Left lung (tissue), 10 donors: Measurements from ENCODE around the gene SNRPA1. TPM values are rescaled to one million over a fixed set of nuclear protein-coding genes. Genes with fewer than 3 reads are reported as not detected.
"Not testable (repeated sequence)": the region's sequence is repeated elsewhere in the genome, so short reads cannot be mapped to it uniquely, and the experiment has no call there.

Experiments
- ATAC-seq: fragments of 200-7000 bp; cut with Tn5 transposase; one replicate; pipeline ENCODE4 v1.9.1; 2020; ENCODE audit warnings: moderate library complexity
- DNase-seq, 4 donors: peaks; one replicate each; pipeline ENCODE4 v3.0.0-alpha.2; 2013 to 2020
- H3K27ac ChIP-seq, 2 donors: fragments of 200-600 bp; sonication (generic) in 1 of 2; one replicate each; pipeline versions ENCODE4 v1.5.0 to v1.8.0; 2020 to 2021
- H3K27me3 ChIP-seq, 2 donors: fragments of 200-600 bp; sonication (generic) in 1 of 2; one replicate each; pipeline versions ENCODE4 v1.5.0 to v1.8.0; 2020 to 2021
- H3K36me3 ChIP-seq, 2 donors: fragments of 200-600 bp; sonication (generic) in 1 of 2; one replicate each; pipeline versions ENCODE4 v1.5.0 to v1.8.0; 2020 to 2021
- H3K4me1 ChIP-seq, 2 donors: fragments of 200-600 bp; one replicate each; pipeline ENCODE4 v1.8.0; 2021
- H3K4me3 ChIP-seq, 2 donors: fragments of 200-600 bp; sonication (generic) in 1 of 2; one replicate each; pipeline versions ENCODE4 v1.5.0 to v1.8.0; 2020 to 2021; ENCODE audit warnings: mild to moderate bottlenecking in 1 of 2
- H3K9me3 ChIP-seq, 2 donors: fragments of 200-600 bp; sonication (generic) in 1 of 2; one replicate each; pipeline versions ENCODE4 v1.5.0 to v1.8.0; 2020 to 2021
- CTCF ChIP-seq, 2 donors: fragments of 200-600 bp; sonication (generic) in 1 of 2; IDR thresholded peaks; one replicate each; pipeline versions ENCODE4 v1.5.0 to v1.8.0; 2021; ENCODE audit warnings: antibody characterized with exemption in 2 of 2
- intact Hi-C, 2 donors: fragments of 100-400 bp; cut with DNase I; formaldehyde crosslinking; loops; one replicate each; pipeline versions ENCODE4 v1.11.2 to v1.14.2; 2022
- polyA plus RNA-seq, 6 donors: library from polyadenylated mRNA; unstranded; fragments of 120-200 nt; gene quantifications; one replicate each; pipeline ENCODE4 v1.2.1, GENCODE V29; 2013; ENCODE audit not compliant: insufficient read length in 6 of 6
- total RNA-seq, 2 donors: library from RNA; stranded (reverse); fragmentation: NEBNext Ultra II Directional; extraction: Animal tissue kit (Norgen Biotek cat#: 25700); gene quantifications; one replicate each; pipeline ENCODE4 v1.2.1, GENCODE V29; 2021
- donor health status: DM: no; HTN: yes; CAD: no.
- donor health status: DM: no; HTN: no; CAD: no.

Gene SNRPA1
- total and polyA plus RNA-seq, 8 donors: 34.4 to 74.2 (median 61.8) TPM

- Histone ChIP-seq H3K4me1 (no peaks in the 10 kb centered on the region), H3K36me3 (no peaks in the 10 kb centered on the region), H3K27me3 (no peaks in the 10 kb centered on the region), H3K4me3 (no peak overlapping the region), H3K9me3 (peaks cover 0 to 13% of the 10 kb centered on the region in 2 donors), H3K27ac (no peak overlapping the region)
- DNase-seq: no peak
- ATAC-seq: no peak
- TF ChIP-seq CTCF (IDR thresholded peaks at IDR 0.05): no peak
- intact Hi-C loops: no loop called here
Measured at GRCh38 chr15:101337976-101338375, 42.9 kb upstream of the SNRPA1 start.

GRCh38 chr15:101333907-101334789, 39.1 kb upstream of the SNRPA1 start:
- ATAC-seq, H3K4me3 ChIP-seq, DNase-seq, intact Hi-C loops, H3K36me3 ChIP-seq, H3K4me1 ChIP-seq, H3K27me3 ChIP-seq: not testable (repeated sequence)
- H3K27ac ChIP-seq: peak overlapping the region in 1 of 2 donors; percentile 65
- peaks cover 0 to 13% of the 10 kb centered on the region in 2 donors for H3K9me3 ChIP-seq

- Histone ChIP-seq H3K36me3 (no peaks in the 10 kb centered on the region), H3K27me3 (peaks cover 0 to 14% of the 10 kb centered on the region in 2 donors), H3K4me3 (no peak overlapping the region), H3K9me3 (peaks cover 0 to 13% of the 10 kb centered on the region in 2 donors), H3K4me1 (no peaks in the 10 kb centered on the region), H3K27ac (no peak overlapping the region)
- ATAC-seq (no peak), DNase-seq (no peak)
- TF ChIP-seq CTCF (IDR thresholded peaks at IDR 0.05): no peak
- intact Hi-C loops: no loop called here
Measured at GRCh38 chr15:101332061-101332467, 37.0 kb upstream of the SNRPA1 start.

- H3K4me1 ChIP-seq: no peaks in the 10 kb centered on the region
- no peak for DNase-seq
- intact Hi-C loops: no loop called here
- no peak for TF ChIP-seq CTCF (IDR thresholded peaks at IDR 0.05)
- peaks cover 0 to 13% of the 10 kb centered on the region in 2 donors for H3K9me3 ChIP-seq
- H3K27ac ChIP-seq: no peak overlapping the region
- H3K27me3 ChIP-seq: peaks cover 0 to 17% of the 10 kb centered on the region in 2 donors
- no peak overlapping the region for H3K4me3 ChIP-seq
- no peak for ATAC-seq
- H3K36me3 ChIP-seq: no peaks in the 10 kb centered on the region
Measured at GRCh38 chr15:101329867-101330380, 34.9 kb upstream of the SNRPA1 start.

- DNase-seq (no peak), ATAC-seq (no peak)
- Histone ChIP-seq H3K27me3 (peaks cover 0 to 17% of the 10 kb centered on the region in 2 donors), H3K4me3 (no peak overlapping the region), H3K36me3 (no peaks in the 10 kb centered on the region), H3K9me3 (peaks cover 0 to 9% of the 10 kb centered on the region in 2 donors), H3K27ac (no peak overlapping the region), H3K4me1 (no peaks in the 10 kb centered on the region)
- TF ChIP-seq CTCF (IDR thresholded peaks at IDR 0.05): no peak
- intact Hi-C loops: no loop called here
Measured at GRCh38 chr15:101329309-101329863, 34.3 kb upstream of the SNRPA1 start.
